ENCODE measurements around the gene TAX1BP3.

DNA sequence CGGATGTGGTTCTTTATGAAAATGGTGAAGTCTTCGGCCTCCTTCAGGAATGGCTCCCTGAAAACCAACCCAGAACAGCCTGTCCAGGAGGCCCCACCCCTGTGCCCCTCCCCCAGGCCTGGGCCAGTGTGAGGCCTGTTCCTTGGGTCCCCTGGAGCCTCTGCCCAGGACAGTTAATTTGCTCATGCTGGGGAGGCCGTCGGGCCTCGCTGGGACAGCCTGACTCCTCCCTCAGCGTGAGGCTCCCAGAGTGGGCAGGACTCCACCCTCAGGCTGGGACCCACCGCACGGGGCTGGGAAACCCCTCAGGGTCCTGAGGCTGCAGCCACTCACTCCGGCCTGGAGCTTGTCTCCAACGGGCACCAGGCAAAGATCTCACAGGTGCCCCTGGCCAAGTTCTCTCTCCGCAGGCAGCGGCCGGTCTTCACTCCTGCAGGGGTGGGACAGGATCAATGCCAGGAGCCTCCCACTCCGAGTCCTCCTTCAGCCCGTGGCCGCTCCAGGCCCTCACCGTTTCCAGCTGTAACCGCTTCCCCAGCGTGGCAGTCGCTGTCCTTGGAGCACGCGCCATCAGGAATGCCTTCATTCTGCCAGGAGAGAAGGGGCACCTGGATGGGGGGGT is 21.8 kb upstream of the TAX1BP3 start:
- TF ChIP-seq CTCF (IDR thresholded peaks at IDR 0.05) (no peak), POLR2A (IDR thresholded peaks at IDR 0.05) (no peak)

Data from heart left ventricle (tissue), 13 donors.